GM21529 (cell line): ENCODE measurements around the gene COX6A2.

Experiments
- ATAC-seq: cut with Tn5 transposase; IDR thresholded peaks from one replicate; pipeline ENCODE4 v1.9.1; 2021; ENCODE audit not compliant: unreplicated experiment

The COX6A2 gene

GRCh38 chr16:31411024-31411844 lies 16.9 kb downstream of the COX6A2 start:
- ATAC-seq, result no peak

GRCh38 chr16:31410082-31410481 lies 18.1 kb downstream of the COX6A2 start:
- no peak for ATAC-seq

- ATAC-seq, result no peak
These were observed 18.7 kb downstream of the COX6A2 start for GRCh38 chr16:31409433-31409832.

- ATAC-seq, result no peak
These were observed 20.8 kb downstream of the COX6A2 start for GRCh38 chr16:31407406-31407805.

GRCh38 chr16:31404353-31405064 lies 23.7 kb downstream of the COX6A2 start:
- no peak for ATAC-seq

GRCh38 chr16:31403590-31404352 lies 24.4 kb downstream of the COX6A2 start:
- no peak for ATAC-seq

- no peak for ATAC-seq
These were observed 25.5 kb downstream of the COX6A2 start for GRCh38 chr16:31402687-31403086.

GRCh38 chr16:31401436-31401835 lies 26.7 kb downstream of the COX6A2 start:
- no peak for ATAC-seq

GRCh38 chr16:31400191-31400590 lies 28.0 kb downstream of the COX6A2 start:
- no peak for ATAC-seq

GRCh38 chr16:31397701-31398100 lies 30.5 kb downstream of the COX6A2 start:
- ATAC-seq, result no peak

GRCh38 chr16:31397096-31397660 lies 31.0 kb downstream of the COX6A2 start:
- ATAC-seq, result no peak

GRCh38 chr16:31395647-31396046 lies 32.5 kb downstream of the COX6A2 start:
- ATAC-seq, result no peak

GRCh38 chr16:31393056-31393455 lies 35.1 kb downstream of the COX6A2 start, which contains the start of gene ITGAD:
Gene ITGAD, plus strand, starts transcription at chr16:31393335. Its CDS starts 26 bp downstream, at chr16:31393361.
- no peak for ATAC-seq

GRCh38 chr16:31390504-31391041 lies 37.6 kb downstream of the COX6A2 start:
- ATAC-seq, result no peak

- no peak for ATAC-seq
These were observed 39.6 kb downstream of the COX6A2 start for GRCh38 chr16:31388535-31388934.

GRCh38 chr16:31386157-31386984 lies 41.8 kb downstream of the COX6A2 start:
- ATAC-seq, result no peak

GRCh38 chr16:31385680-31386079 lies 42.5 kb downstream of the COX6A2 start:
- ATAC-seq, result no peak

- ATAC-seq, result no peak
These were observed 45.5 kb downstream of the COX6A2 start for GRCh38 chr16:31382485-31383161.

- ATAC-seq, result no peak
These were observed 48.0 kb downstream of the COX6A2 start for GRCh38 chr16:31380201-31380600.
